ENCODE results near the gene RHOT1. TPM values are rescaled to one million over a fixed set of nuclear protein-coding genes. Genes with fewer than 3 reads are reported as not detected.
"Not testable (repeated sequence)": the region's sequence is repeated elsewhere in the genome, so short reads cannot be mapped to it uniquely, and the experiment has no call there.

Gene RHOT1
- polyA plus RNA-seq, 4 donors, result 48.1 to 60.9 (median 52.4) TPM

- DNase-seq (ENCODE audit: low read depth in 4 of 4, low spot score in 3 of 4), result no peak
Observed at GRCh38 chr17:32222621-32223020, 80.3 kb downstream of the RHOT1 start.

- no peak for DNase-seq (ENCODE audit: low read depth in 4 of 4, low spot score in 3 of 4)
Observed at GRCh38 chr17:32223703-32224102, 81.4 kb downstream of the RHOT1 start.

GRCh38 chr17:32226886-32227285 lies 84.6 kb downstream of the RHOT1 start:
- DNase-seq (ENCODE audit: low read depth in 4 of 4, low spot score in 3 of 4), result no peak

GRCh38 chr17:32227910-32228309 lies 85.6 kb downstream of the RHOT1 start:
- no peak for DNase-seq (ENCODE audit: low read depth in 4 of 4, low spot score in 3 of 4)

- DNase-seq (ENCODE audit: low read depth in 4 of 4, low spot score in 3 of 4), result no peak
Observed at GRCh38 chr17:32235588-32235987, 93.3 kb downstream of the RHOT1 start.

GRCh38 chr17:32239456-32239855 lies 97.2 kb downstream of the RHOT1 start:
- DNase-seq (ENCODE audit: low read depth in 4 of 4, low spot score in 3 of 4), result no peak

GRCh38 chr17:32240750-32241149 lies 98.4 kb downstream of the RHOT1 start:
- no peak for DNase-seq (ENCODE audit: low read depth in 4 of 4, low spot score in 3 of 4)

- DNase-seq (ENCODE audit: low read depth in 4 of 4, low spot score in 3 of 4), result no peak
Observed at GRCh38 chr17:32241640-32242039, 99.3 kb downstream of the RHOT1 start.

- no peak for DNase-seq (ENCODE audit: low read depth in 4 of 4, low spot score in 3 of 4)
Observed at GRCh38 chr17:32249475-32249874, 107.2 kb downstream of the RHOT1 start.

- no peak for DNase-seq (ENCODE audit: low read depth in 4 of 4, low spot score in 3 of 4)
Observed at GRCh38 chr17:32253117-32253611, 110.9 kb downstream of the RHOT1 start.

GRCh38 chr17:32256012-32256700 lies 113.9 kb downstream of the RHOT1 start:
- DNase-seq (ENCODE audit: low read depth in 4 of 4, low spot score in 3 of 4), result no peak

- no peak for DNase-seq (ENCODE audit: low read depth in 4 of 4, low spot score in 3 of 4)
Observed at GRCh38 chr17:32256701-32257019, 114.4 kb downstream of the RHOT1 start.

- DNase-seq (ENCODE audit: low read depth in 4 of 4, low spot score in 3 of 4), result no peak
Observed at GRCh38 chr17:32258383-32259140, 116.3 kb downstream of the RHOT1 start.

- no peak for DNase-seq (ENCODE audit: low read depth in 4 of 4, low spot score in 3 of 4)
Observed at GRCh38 chr17:32259586-32259985, 117.3 kb downstream of the RHOT1 start.

- no peak for DNase-seq (ENCODE audit: low read depth in 4 of 4, low spot score in 3 of 4)
Observed at GRCh38 chr17:32261417-32261736, 119.1 kb downstream of the RHOT1 start.

GRCh38 chr17:32261936-32262510 lies 119.7 kb downstream of the RHOT1 start:
- no peak for DNase-seq (ENCODE audit: low read depth in 4 of 4, low spot score in 3 of 4)

GRCh38 chr17:32263515-32263914 lies 121.2 kb downstream of the RHOT1 start:
- not testable (repeated sequence) for DNase-seq (ENCODE audit: low read depth in 4 of 4, low spot score in 3 of 4)

GRCh38 chr17:32264140-32264799 lies 122.0 kb downstream of the RHOT1 start:
- no peak for DNase-seq (ENCODE audit: low read depth in 4 of 4, low spot score in 3 of 4)

- no peak for DNase-seq (ENCODE audit: low read depth in 4 of 4, low spot score in 3 of 4)
Observed at GRCh38 chr17:32264823-32265191, 122.5 kb downstream of the RHOT1 start.

GRCh38 chr17:32265192-32265923 lies 123.1 kb downstream of the RHOT1 start, which contains the start of gene RHBDL3:
Gene RHBDL3, plus strand, starts transcription at chr17:32265832. Its CDS starts 358 bp downstream, at chr17:32266190.
- no peak for DNase-seq (ENCODE audit: low read depth in 4 of 4, low spot score in 3 of 4)

GRCh38 chr17:32266051-32266388 lies 123.7 kb downstream of the RHOT1 start:
- DNase-seq (ENCODE audit: low read depth in 4 of 4, low spot score in 3 of 4), result no peak
